Measurements from ENCODE around the gene METTL9. TPM values are rescaled to one million over a fixed set of nuclear protein-coding genes. Genes with fewer than 3 reads are reported as not detected.

METTL9 gene
- total and polyA plus RNA-seq, 2 of the 13 experiments (the other 11 are each of a cell fraction or from before 2014, with no cell fraction given): 123 to 204 TPM

DNA sequence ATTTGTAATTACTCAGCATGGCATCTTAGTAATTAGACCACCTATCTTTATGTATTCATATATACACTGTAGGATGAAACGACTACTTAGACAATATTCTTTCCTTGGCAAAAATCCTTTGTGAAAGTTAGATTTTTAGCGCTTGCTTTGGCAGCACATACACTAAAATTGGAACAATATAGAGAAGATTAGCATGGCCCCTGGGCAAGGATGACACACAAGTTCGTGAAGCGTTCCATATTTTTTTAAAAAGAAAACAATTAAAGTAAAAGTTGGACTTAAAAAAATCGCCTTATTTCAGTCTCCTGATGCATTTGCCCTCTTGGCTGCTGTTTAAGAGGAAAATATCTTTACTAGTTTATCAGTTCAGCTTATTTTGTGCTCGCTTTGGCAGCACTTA, 42.5 kb downstream of the METTL9 start:
- CTCF ChIA-PET (ENCODE audit: low intra/inter-chr PET ratio, low total read pairs): interaction anchor here (1.2 to 3.7 kb wide), 3 partner anchors 56 to 59 kb away, joined by 4 to 40 read pairs (median 5); no protein-coding TSS in a partner anchor

More for the DNA sequence above, 42.5 kb downstream of the METTL9 start:
- Histone ChIP-seq H3K9me3 (ENCODE audit: low read length) (no peaks in the 10 kb centered on the region), H3K4me3 (replicated peaks in 1 of 3; ENCODE audit: insufficient read depth in 1 of 3, low read depth in 2 of 3, low read length in 3 of 3) (no peak overlapping the region), H3K4me1 (ENCODE audit: insufficient read depth, low read length) (peaks cover 24% of the 10 kb centered on the region), H3K36me3 (replicated peaks in 1 of 2; ENCODE audit: control insufficient read depth in 1 of 2, insufficient read depth in 2 of 2, low read length in 2 of 2) (peaks cover 0 to 5% of the 10 kb centered on the region in 2 experiments; a peak in 3 of 5 replicates), H3K9ac (ENCODE audit: insufficient read depth, low read depth, low read length) (no peak overlapping the region), H3K4me2 (ENCODE audit: low read depth, low read length) (no peak overlapping the region), H3K27me3 (ENCODE audit: control insufficient read depth in 1 of 2, insufficient read depth in 2 of 2, low read length in 2 of 2) (no peaks in the 10 kb centered on the region), H3K27ac (ENCODE audit: extremely low read length, insufficient read depth, low read length) (no peak overlapping the region), H4K20me1 (ENCODE audit: insufficient read depth, low read length) (peaks cover 9% of the 10 kb centered on the region), H3K79me2 (ENCODE audit: insufficient read depth, low read length) (no peaks in the 10 kb centered on the region), H2AFZ (ENCODE audit: low read length) (no peak overlapping the region)
- in situ Hi-C loops (cut with HindIII; ENCODE audit: extremely low pct_ligation_motif_present, low pct_unique_long_range_greater_than_20kb) (no loop called here), intact Hi-C loops (cut with micrococcal nuclease; ENCODE audit: unreplicated experiment) (no loop called here)
- ATAC-seq: no peak
- TF ChIP-seq DMAP1 (CRISPR knock-in tag; IDR thresholded peaks at IDR 0.05): no peak
- TF ChIP-seq, protein P1, sequence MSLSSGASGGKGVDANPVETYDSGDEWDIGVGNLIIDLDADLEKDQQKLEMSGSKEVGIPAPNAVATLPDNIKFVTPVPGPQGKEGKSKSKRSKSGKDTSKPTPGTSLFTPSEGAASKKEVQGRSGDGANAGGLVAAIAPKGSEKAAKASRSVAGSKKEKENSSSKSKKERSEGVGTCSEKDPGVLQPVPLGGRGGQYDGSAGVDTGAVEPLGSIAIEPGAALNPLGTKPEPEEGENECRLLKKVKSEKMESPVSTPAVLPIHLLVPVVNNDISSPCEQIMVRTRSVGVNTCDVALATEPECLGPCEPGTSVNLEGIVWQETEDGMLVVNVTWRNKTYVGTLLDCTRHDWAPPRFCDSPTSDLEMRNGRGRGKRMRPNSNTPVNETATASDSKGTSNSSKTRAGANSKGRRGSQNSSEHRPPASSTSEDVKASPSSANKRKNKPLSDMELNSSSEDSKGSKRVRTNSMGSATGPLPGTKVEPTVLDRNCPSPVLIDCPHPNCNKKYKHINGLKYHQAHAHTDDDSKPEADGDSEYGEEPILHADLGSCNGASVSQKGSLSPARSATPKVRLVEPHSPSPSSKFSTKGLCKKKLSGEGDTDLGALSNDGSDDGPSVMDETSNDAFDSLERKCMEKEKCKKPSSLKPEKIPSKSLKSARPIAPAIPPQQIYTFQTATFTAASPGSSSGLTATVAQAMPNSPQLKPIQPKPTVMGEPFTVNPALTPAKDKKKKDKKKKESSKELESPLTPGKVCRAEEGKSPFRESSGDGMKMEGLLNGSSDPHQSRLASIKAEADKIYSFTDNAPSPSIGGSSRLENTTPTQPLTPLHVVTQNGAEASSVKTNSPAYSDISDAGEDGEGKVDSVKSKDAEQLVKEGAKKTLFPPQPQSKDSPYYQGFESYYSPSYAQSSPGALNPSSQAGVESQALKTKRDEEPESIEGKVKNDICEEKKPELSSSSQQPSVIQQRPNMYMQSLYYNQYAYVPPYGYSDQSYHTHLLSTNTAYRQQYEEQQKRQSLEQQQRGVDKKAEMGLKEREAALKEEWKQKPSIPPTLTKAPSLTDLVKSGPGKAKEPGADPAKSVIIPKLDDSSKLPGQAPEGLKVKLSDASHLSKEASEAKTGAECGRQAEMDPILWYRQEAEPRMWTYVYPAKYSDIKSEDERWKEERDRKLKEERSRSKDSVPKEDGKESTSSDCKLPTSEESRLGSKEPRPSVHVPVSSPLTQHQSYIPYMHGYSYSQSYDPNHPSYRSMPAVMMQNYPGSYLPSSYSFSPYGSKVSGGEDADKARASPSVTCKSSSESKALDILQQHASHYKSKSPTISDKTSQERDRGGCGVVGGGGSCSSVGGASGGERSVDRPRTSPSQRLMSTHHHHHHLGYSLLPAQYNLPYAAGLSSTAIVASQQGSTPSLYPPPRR (CRISPR knock-in tag; IDR thresholded peaks at IDR 0.05; ENCODE audit: borderline replicate concordance): no peak
- no peak for TF ChIP-seq ZUFSP (CRISPR knock-in tag; IDR thresholded peaks at IDR 0.05; ENCODE audit: borderline replicate concordance)
- TF ChIP-seq CCDC6 (CRISPR knock-in tag; IDR thresholded peaks at IDR 0.05): no peak
- TF ChIP-seq ZNF331 (CRISPR knock-in tag; IDR thresholded peaks at IDR 0.05): no peak
- TF ChIP-seq SRSF4 (IDR thresholded peaks at IDR 0.05; ENCODE audit: low read depth, low read length, poor library complexity, severe bottlenecking): no peak
- no peak for TF ChIP-seq ZFP36L1 (CRISPR knock-in tag; IDR thresholded peaks at IDR 0.05)
- no peak for TF ChIP-seq ZFP62 (CRISPR knock-in tag; IDR thresholded peaks at IDR 0.05)
- no peak for TF ChIP-seq ZNF687 (CRISPR knock-in tag; IDR thresholded peaks at IDR 0.05)
- no peak for TF ChIP-seq EEA1 (CRISPR knock-in tag; IDR thresholded peaks at IDR 0.05; ENCODE audit: borderline replicate concordance)
- no peak for DNase-seq (ENCODE audit: low spot score)
- 93% methylated on average over 6 of the region's 6 CpGs for WGBS (ENCODE audit: low lambda C conversion rate)
- FAIRE-seq: no peak
- no TSS peak for BruUV-seq (replicated peaks)
- POLR2A ChIA-PET: no interaction called here

Data from HepG2 (cell line).